ENCODE measurements around the gene ATP10A.
"Not testable (repeated sequence)": the region's sequence is repeated elsewhere in the genome, so short reads cannot be mapped to it uniquely, and the experiment has no call there.

ATP10A gene

GRCh38 chr15:25673972-25674371, 189.2 kb downstream of the ATP10A start:
- DNase-seq: no peak

GRCh38 chr15:25673351-25673750, 189.8 kb downstream of the ATP10A start:
- DNase-seq: no peak

- DNase-seq: no peak
Measured at GRCh38 chr15:25671132-25671531, 192.0 kb downstream of the ATP10A start.

GRCh38 chr15:25670621-25671020, 192.5 kb downstream of the ATP10A start:
- no peak for DNase-seq

GRCh38 chr15:25670025-25670554, 193.0 kb downstream of the ATP10A start:
- DNase-seq: no peak

- no peak for DNase-seq
Measured at GRCh38 chr15:25668901-25669300, 194.2 kb downstream of the ATP10A start.

GRCh38 chr15:25668236-25668795, 194.8 kb downstream of the ATP10A start:
- DNase-seq: no peak

GRCh38 chr15:25667829-25668228, 195.3 kb downstream of the ATP10A start:
- no peak for DNase-seq

- no peak for DNase-seq
Measured at GRCh38 chr15:25665913-25666312, 197.2 kb downstream of the ATP10A start.

- no peak for DNase-seq
Measured at GRCh38 chr15:25664761-25665160, 198.4 kb downstream of the ATP10A start.

- no peak for DNase-seq
Measured at GRCh38 chr15:25663515-25663914, 199.6 kb downstream of the ATP10A start.

- DNase-seq: no peak
Measured at GRCh38 chr15:25661898-25662297, 201.2 kb downstream of the ATP10A start.

- no peak for DNase-seq
Measured at GRCh38 chr15:25659251-25659650, 203.9 kb downstream of the ATP10A start.

- DNase-seq: no peak
Measured at GRCh38 chr15:25658560-25658959, 204.6 kb downstream of the ATP10A start.

GRCh38 chr15:25655207-25655948, 207.7 kb downstream of the ATP10A start:
- DNase-seq: no peak

GRCh38 chr15:25653371-25653770, 209.8 kb downstream of the ATP10A start:
- DNase-seq: no peak

GRCh38 chr15:25652704-25653103, 210.4 kb downstream of the ATP10A start:
- no peak for DNase-seq

GRCh38 chr15:25649390-25649789, 213.7 kb downstream of the ATP10A start:
- no peak for DNase-seq

- no peak for DNase-seq
Measured at GRCh38 chr15:25643120-25643519, 220.0 kb downstream of the ATP10A start.

GRCh38 chr15:25641762-25642161, 221.4 kb downstream of the ATP10A start:
- DNase-seq: no peak

- no peak for DNase-seq
Measured at GRCh38 chr15:25641361-25641760, 221.8 kb downstream of the ATP10A start.

GRCh38 chr15:25640959-25641358, 222.2 kb downstream of the ATP10A start:
- not testable (repeated sequence) for DNase-seq

GRCh38 chr15:25640381-25640780, 222.7 kb downstream of the ATP10A start:
- DNase-seq: no peak

- not testable (repeated sequence) for DNase-seq
Measured at GRCh38 chr15:25636486-25636885, 226.6 kb downstream of the ATP10A start.

GRCh38 chr15:25635191-25635590, 227.9 kb downstream of the ATP10A start:
- no peak for DNase-seq
